Liver (tissue), 9 donors: ENCODE results near the gene ZBTB2. TPM values are rescaled to one million over a fixed set of nuclear protein-coding genes. Genes with fewer than 3 reads are reported as not detected.

ENCODE experiments used
- DNase-seq: peaks from one replicate; pipeline ENCODE4 v3.0.0-alpha.2; 2017; ENCODE audit warnings: low spot score
- H3K27ac ChIP-seq, 2 donors: one replicate each; pipeline ENCODE4 v1.7.0; 2013; ENCODE audit warnings: inconsistent platforms in 2 of 2, low read length in 2 of 2, control low read depth in 1 of 2, low read depth in 1 of 2, mild to moderate bottlenecking in 1 of 2
- H3K27me3 ChIP-seq, 4 donors: one replicate each; pipeline versions ENCODE4 v1.6.1 to v1.7.0; 2013; ENCODE audit warnings: low read length in 3 of 4, inconsistent platforms in 1 of 4, mild to moderate bottlenecking in 1 of 4, moderate library complexity in 1 of 4; ENCODE audit not compliant: control insufficient read depth in 4 of 4, insufficient read depth in 4 of 4
- H3K36me3 ChIP-seq, 4 donors: one replicate each; pipeline versions ENCODE4 v1.6.1 to v1.7.0; 2013; ENCODE audit warnings: low read length in 3 of 4, mild to moderate bottlenecking in 3 of 4, low read depth in 1 of 4, moderate library complexity in 1 of 4; ENCODE audit not compliant: control insufficient read depth in 4 of 4, insufficient read depth in 3 of 4
- H3K4me1 ChIP-seq, 4 donors: one replicate each; pipeline versions ENCODE4 v1.6.1 to v1.7.0; 2013; ENCODE audit warnings: low read length in 3 of 4, mild to moderate bottlenecking in 3 of 4, moderate library complexity in 1 of 4; ENCODE audit not compliant: control insufficient read depth in 4 of 4, insufficient read depth in 4 of 4
- H3K4me3 ChIP-seq, 3 donors: one replicate each; pipeline versions ENCODE4 v1.6.1 to v1.7.0; 2013; ENCODE audit warnings: low read length in 3 of 3, control low read depth in 1 of 3, low read depth in 1 of 3, mild to moderate bottlenecking in 1 of 3
- H3K9ac ChIP-seq, 2 donors: one replicate each; pipeline ENCODE4 v1.7.0; 2013; ENCODE audit warnings: low read length in 2 of 2, mild to moderate bottlenecking in 2 of 2, moderate library complexity in 2 of 2, control low read depth in 1 of 2, low read depth in 1 of 2
- H3K9me3 ChIP-seq, 4 donors: one replicate each; pipeline versions ENCODE4 v1.6.1 to v1.7.0; 2013; ENCODE audit warnings: low read length in 3 of 4; ENCODE audit not compliant: control insufficient read depth in 4 of 4
- ATF3 ChIP-seq: IDR thresholded peaks from 2 replicates; pipeline ENCODE4 v1.6.1; 2016; ENCODE audit warnings: antibody characterized with exemption
- CTCF ChIP-seq: fragments of 150-350 bp; IDR thresholded peaks from 2 replicates; pipeline ENCODE4 v1.5.1; 2017; ENCODE audit warnings: improper control_type of control experiment, low read depth, low read length; ENCODE audit not compliant: missing input control
- FOXA1 ChIP-seq: IDR thresholded peaks from 2 replicates; pipeline ENCODE4 v1.6.1; 2016; ENCODE audit warnings: antibody characterized with exemption
- FOXA2 ChIP-seq: IDR thresholded peaks from 2 replicates; pipeline ENCODE4 v1.6.1; 2016; ENCODE audit warnings: antibody characterized with exemption
- HNF4G ChIP-seq: IDR thresholded peaks from 2 replicates; pipeline ENCODE4 v1.6.1; 2016; ENCODE audit warnings: antibody characterized with exemption
- MAX ChIP-seq: IDR thresholded peaks from 2 replicates; pipeline ENCODE4 v1.6.1; 2016; ENCODE audit warnings: antibody characterized with exemption
- RAD21 ChIP-seq, 2 donors: IDR thresholded peaks; 2 replicates each; pipeline ENCODE4 v1.6.1; 2016; ENCODE audit warnings: antibody characterized with exemption in 2 of 2, mild to moderate bottlenecking in 2 of 2
- REST ChIP-seq: IDR thresholded peaks from 2 replicates; pipeline ENCODE4 v1.6.1; 2016; ENCODE audit warnings: antibody characterized with exemption, mild to moderate bottlenecking
- RXRA ChIP-seq, 2 donors: IDR thresholded peaks; 2 replicates each; pipeline ENCODE4 v1.6.1; 2017 to 2018; ENCODE audit warnings: antibody characterized with exemption in 2 of 2, mild to moderate bottlenecking in 1 of 2
- SP1 ChIP-seq: IDR thresholded peaks from 2 replicates; pipeline ENCODE4 v1.6.1; 2018; ENCODE audit warnings: antibody characterized with exemption, mild to moderate bottlenecking
- ZBTB33 ChIP-seq: IDR thresholded peaks from 2 replicates; pipeline ENCODE4 v1.6.1; 2016; ENCODE audit warnings: antibody characterized with exemption
- WGBS: extraction: QIAGEN DNeasy Blood & Tissue Kit; methylation state at CpG from one replicate; pipeline ENCODE4 v1.1.7; 2013; 5-methylcytosine and 5-hydroxymethylcytosine counted together
- polyA plus RNA-seq, 2 donors: library from polyadenylated mRNA; stranded (reverse) in 1 of 2; unstranded in 1 of 2; fragments of 200-250 nt in 1 of 2; fragments of >200 nt in 1 of 2; fragmentation: Nextera tagmentation in 1 of 2; extraction: Ambion mirVana in 1 of 2; gene quantifications; one replicate each; pipeline versions ENCODE4 v1.2.1 to v1.2.3, GENCODE V29; 2013 to 2015
- total RNA-seq, 2 donors: library from RNA; depleted of rRNA; stranded (reverse); fragments of >200 nt; gene quantifications; one replicate each; pipeline ENCODE4 v1.2.3, GENCODE V29; 2014
- donor health status: healthy.
- donor health status: healthy.
- donor health status: healthy.
- donor health status: healthy.
- donor health status: healthy.

ZBTB2 gene
- total and polyA plus RNA-seq, 4 donors, result 2.5 to 4.2 (median 3.0) TPM

GRCh38 chr6:151387175-151387970, 4.0 kb downstream of the ZBTB2 start:
- 92% methylated on average over 11 of the region's 11 CpGs for WGBS
- no peak overlapping the region for H3K4me3 ChIP-seq
- no peak for DNase-seq
- no peak overlapping the region for H3K9ac ChIP-seq
- H3K4me1 ChIP-seq, result peaks cover 1 to 27% (median 20%) of the 10 kb centered on the region in 4 donors
- no peaks in the 10 kb centered on the region for H3K9me3 ChIP-seq
- no peak overlapping the region for H3K27ac ChIP-seq
- TF ChIP-seq SP1 (no peak), RAD21 (IDR thresholded peaks at IDR 0.05) (no peak), HNF4G (no peak), FOXA1 (no peak), ZBTB33 (no peak), MAX (no peak), RXRA (IDR thresholded peaks at IDR 0.05) (no peak), FOXA2 (no peak), CTCF (no peak)
- H3K27me3 ChIP-seq, result no peaks in the 10 kb centered on the region
- peaks cover 0 to 3% (median 0%) of the 10 kb centered on the region in 4 donors for H3K36me3 ChIP-seq

- Histone ChIP-seq H3K9ac (peak overlapping the region in 1 of 2 donors; percentile 42), H3K9me3 (no peaks in the 10 kb centered on the region), H3K36me3 (peaks cover 0 to 3% (median 0%) of the 10 kb centered on the region in 4 donors), H3K27me3 (no peaks in the 10 kb centered on the region), H3K27ac (peak overlapping the region; percentile 0 to 23), H3K4me3 (no peak overlapping the region), H3K4me1 (peaks cover 0 to 19% (median 13%) of the 10 kb centered on the region in 4 donors)
- DNase-seq, result no peak
- no peak for TF ChIP-seq ATF3
- peak; percentile 39 for TF ChIP-seq MAX
- TF ChIP-seq SP1, result no peak
- 20% methylated on average over 1 of the region's 1 CpG for WGBS
Observed at GRCh38 chr6:151385177-151385576, 6.2 kb downstream of the ZBTB2 start.

GRCh38 chr6:151384151-151384550, 7.2 kb downstream of the ZBTB2 start:
- no peak overlapping the region for H3K4me3 ChIP-seq
- no peaks in the 10 kb centered on the region for H3K9me3 ChIP-seq
- H3K9ac ChIP-seq, result no peak overlapping the region
- TF ChIP-seq SP1 (no peak), REST (no peak), MAX (no peak)
- no peaks in the 10 kb centered on the region for H3K27me3 ChIP-seq
- no peak overlapping the region for H3K27ac ChIP-seq
- WGBS, result 89% methylated on average over 5 of the region's 5 CpGs
- H3K4me1 ChIP-seq, result peaks cover 0 to 14% (median 13%) of the 10 kb centered on the region in 4 donors
- no peak for DNase-seq
- peaks cover 0 to 3% (median 0%) of the 10 kb centered on the region in 4 donors for H3K36me3 ChIP-seq
